Dermis blood vessel endothelial cell (primary cell): ENCODE data around the gene NPB. TPM values are rescaled to one million over a fixed set of nuclear protein-coding genes. Genes with fewer than 3 reads are reported as not detected.
A peak's percentile ranks its signal among the peaks of the same experiment; 100 is the strongest.

Source experiments
- DNase-seq: peaks from one replicate; pipeline ENCODE4 v3.0.0; 2010
- total RNA-seq: library from RNA; depleted of rRNA; stranded (reverse); fragments of >200 nt; gene quantifications from 2 replicates; pipeline ENCODE4 v1.2.3, GENCODE V29; 2014

NPB gene
- total RNA-seq, 1 donor from 2014 or later: not detected

GRCh38 chr17:81869221-81870130, 32.6 kb upstream of the NPB start:
- peak; percentile 61 for DNase-seq

GRCh38 chr17:81870131-81870980, 31.7 kb upstream of the NPB start:
- DNase-seq: peak; percentile 62

DNA sequence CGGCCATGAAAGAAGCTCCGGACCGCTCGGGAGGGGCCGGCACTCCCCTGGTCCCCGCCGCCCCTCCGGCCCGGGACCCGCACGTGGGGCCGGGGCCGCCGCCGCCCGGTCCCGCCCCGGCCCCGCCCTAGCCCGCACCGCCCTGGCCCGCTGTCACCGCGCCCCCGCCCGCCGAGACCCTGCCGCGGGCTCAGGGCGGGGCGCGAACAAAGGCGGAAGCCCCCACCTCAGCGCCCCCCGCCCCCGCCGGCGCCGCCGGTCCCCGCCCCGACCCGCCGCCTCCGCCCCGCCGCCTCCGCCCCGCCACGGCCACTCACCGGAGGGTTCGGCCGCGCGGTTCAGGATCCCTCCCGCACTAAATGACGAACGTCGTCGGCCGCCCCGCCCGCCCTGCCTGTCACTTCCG, 31.1 kb upstream of the NPB start, which contains the start of gene ARHGDIA:
ARHGDIA (minus strand) TSS at position 357 of the 406 bp plus-strand sequence. CDS start 1,407 bp downstream, outside the sequence.
- DNase-seq: no peak

GRCh38 chr17:81871387-81872230, 30.4 kb upstream of the NPB start:
- DNase-seq: peak; percentile 92

DNA sequence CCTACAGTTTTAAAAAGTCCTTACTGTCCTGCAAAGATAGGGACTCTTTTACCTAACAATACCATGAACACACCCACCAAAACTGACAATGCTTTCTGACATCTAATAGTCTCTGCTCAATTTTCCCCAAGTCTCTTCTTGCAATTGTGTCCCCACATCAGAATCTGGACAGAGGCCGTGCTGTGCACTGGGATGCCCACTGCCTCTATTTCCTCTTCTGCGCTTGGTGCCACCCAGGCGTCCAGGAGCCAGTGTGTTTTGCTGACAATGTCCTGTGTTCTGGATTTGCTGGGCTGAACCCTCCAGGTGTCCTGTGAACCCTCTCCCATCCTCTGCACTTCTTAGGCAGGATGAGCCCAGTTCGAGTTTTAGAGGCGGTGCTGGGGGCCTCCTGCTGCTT, 24.5 kb upstream of the NPB start:
- no peak for DNase-seq

DNA sequence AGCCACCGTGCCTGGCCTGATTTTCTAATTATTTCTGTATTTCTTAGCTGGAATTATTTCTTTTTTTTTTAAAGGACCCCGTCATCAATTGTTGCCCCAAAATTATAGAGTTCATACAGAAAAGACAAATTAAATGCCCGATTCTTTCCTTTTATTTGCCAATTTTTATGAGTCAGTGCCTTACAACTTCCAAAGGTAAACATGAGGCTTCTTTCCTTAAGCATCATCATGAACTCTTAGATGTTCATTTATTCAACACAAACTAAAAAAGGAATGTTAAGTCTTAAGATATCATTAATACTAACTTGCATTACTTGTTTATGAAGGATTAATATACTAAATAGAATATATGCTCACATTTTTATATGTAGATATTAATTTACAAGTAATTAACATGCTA, 23.7 kb upstream of the NPB start:
- DNase-seq: no peak

DNA sequence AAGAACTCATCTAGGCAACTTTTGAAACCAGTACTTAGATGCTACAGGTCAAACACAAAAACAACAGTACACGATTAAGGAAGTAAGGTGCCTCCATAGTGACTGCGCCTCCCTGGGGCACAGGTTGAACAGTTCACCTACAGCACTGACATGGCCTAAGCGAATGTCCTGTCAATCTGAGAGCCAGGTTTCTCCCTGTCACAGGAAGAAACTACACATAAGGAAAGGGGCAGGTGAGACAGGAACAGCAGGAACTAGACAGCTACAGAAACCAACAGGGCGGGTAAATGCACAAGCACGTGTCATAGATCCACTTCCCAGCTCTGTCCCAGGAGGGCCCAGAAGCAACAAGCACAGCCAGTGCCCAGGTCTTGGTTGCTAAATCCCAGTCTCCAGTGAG, 22.9 kb upstream of the NPB start:
- no peak for DNase-seq

GRCh38 chr17:81884520-81884919, 17.5 kb upstream of the NPB start:
- no peak for DNase-seq

- no peak for DNase-seq
Measured at GRCh38 chr17:81884968-81885367, 17.1 kb upstream of the NPB start.

DNA sequence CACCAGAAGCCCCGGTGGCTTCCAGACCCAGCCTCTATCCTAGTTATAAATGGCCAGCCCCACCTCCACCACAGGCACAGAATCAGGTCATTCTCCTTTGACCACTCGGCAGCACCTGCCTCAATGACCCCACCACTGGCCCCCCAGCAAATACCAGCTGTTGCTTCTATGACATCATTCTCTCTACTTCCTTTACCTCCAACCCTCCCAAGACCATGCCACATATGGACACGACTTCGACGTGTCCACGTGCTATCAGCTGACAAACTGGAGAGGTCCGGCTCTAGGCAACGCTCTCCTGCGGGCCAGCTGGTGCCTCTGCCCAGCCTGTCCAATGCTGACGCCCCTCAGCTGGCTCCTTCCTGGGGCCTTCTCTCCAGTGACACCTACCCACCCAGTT, 16.6 kb upstream of the NPB start:
- DNase-seq: no peak

GRCh38 chr17:81885869-81886548, 16.0 kb upstream of the NPB start:
- no peak for DNase-seq

DNA sequence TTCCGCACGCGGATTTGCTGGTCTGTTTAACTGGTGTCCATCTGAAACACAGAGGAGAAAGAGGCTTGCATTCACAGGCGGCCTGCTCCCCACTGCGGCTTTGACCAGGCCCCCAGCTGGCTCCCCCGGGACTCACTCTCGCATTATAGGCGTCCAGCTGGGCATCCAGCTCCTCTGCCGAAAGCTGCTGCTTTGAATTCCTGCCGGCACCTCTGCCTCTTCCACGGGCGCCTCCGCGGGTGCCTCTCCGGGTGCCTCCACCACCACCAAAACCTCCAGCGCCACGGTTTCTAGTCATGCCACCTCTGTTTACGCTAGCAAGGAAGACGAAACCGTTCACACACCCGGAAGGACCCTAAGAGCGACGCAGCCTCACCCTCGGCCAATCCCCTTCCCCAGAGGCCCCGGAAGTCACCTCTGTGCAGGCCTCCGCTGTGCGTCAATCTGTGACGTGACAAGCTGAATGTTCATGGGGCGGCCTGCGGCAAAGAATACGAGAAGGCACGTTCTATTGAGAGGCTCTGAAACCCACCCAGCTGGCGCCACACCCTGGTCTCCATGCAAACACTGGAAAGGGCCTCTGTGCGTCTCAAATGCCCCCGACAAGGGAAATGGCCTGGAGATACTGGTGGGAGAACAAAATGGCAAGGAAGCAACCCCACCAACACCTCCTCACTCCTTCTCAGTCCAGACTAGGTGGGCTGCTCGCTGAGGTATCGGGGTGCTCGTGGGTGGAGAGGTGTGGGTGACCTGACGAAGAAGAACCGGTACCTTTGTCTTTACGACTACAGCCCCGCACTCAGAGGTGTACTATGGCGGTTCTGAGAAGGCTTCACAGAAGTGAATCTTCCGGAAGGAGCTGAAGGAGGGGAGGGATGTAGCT, 13.7 kb upstream of the NPB start:
- no peak for DNase-seq

DNA sequence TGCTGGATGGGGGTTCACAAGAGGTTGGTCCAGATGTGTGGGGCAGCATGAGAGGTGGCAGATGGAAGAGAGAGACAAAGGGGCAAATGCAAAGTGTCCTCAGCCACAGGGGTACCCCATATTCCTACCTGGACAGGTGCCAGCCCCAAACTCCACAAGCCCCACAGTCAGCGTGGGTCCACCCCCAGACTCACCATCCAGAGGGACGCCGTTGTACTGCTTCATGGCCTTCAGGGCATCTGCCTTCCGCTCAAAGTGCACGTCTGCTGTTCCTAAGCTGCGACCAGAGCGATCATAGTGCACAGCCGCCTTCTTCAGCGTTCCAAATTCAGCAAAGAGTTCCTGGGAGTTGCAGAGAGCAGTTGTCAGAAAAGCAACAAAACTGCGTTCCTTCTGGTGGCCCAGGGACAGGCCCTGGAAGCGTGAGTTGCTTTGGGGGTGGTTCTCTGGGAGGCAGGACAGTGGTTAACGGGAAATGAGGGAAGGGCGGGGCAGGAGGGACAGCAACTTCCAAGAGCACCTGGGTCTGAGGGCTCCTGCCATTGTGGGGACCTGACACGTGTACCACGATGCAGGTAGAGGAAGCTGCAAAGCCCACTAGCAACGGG, 12.9 kb upstream of the NPB start:
- no peak for DNase-seq

DNA sequence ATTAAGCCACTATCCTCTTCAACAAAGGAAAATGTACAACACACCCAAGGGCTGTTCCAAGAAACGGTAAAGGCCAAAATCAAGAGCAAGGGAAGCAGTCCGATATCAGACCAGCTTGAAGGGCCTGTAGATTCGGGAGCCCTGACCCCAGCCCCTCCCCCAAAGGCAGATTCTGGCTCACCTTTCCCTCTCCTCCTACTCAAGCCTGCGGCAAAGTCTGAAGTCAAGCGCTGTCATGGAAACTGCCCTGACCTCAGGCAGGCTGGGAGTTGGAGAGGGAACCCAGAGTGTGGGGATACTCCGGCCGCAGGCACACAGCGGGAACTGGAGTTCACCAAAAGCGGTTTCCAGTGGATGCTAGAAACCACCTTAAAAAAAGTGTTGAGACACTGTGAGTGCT, 12.4 kb upstream of the NPB start:
- DNase-seq: no peak

- DNase-seq: peak; percentile 51
Measured at GRCh38 chr17:81890447-81891302, 11.4 kb upstream of the NPB start.

DNA sequence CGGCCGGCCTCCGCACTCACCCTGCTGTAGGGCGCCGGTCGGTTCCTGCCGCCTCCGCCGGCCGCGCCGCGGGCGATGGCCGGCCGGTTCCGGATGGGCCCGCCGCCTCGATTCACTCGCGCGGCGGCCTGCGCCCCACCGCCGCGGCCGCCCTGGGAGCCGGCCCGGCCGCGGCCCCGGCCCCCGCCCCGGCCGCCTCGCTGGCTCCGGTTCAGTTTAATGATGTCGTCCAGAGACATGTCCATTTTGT, 10.8 kb upstream of the NPB start:
- DNase-seq: no peak

DNA sequence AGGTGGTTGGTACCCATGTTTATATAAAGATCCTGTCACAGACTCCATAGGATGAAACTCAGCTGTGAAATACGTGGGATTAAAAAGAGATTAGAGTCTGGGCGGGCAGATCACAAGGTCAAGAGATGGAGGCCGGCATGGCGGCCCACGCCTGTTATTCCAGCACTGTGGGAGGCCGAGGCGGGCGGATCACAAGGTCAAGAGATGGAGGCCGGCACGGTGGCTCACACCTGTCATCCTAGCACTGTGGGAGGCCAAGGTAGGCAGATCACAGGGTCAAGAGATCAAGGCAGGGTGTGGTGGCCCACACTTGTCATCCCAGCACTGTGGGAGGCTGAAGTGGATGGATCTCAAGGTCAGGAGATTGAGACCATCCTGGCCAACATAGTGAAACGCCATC, 6.6 kb upstream of the NPB start:
- DNase-seq: no peak

GRCh38 chr17:81898029-81898866, 3.8 kb upstream of the NPB start:
- no peak for DNase-seq

GRCh38 chr17:81898885-81899284, 3.2 kb upstream of the NPB start:
- no peak for DNase-seq
